HG03460 (cell line): Measurements from ENCODE around the gene HEATR5B.
"Not testable (repeated sequence)": the region's sequence is repeated elsewhere in the genome, so short reads cannot be mapped to it uniquely, and the experiment has no call there.

Experiments used
- ATAC-seq: cut with Tn5 transposase; IDR thresholded peaks from one replicate; pipeline ENCODE4 v1.9.1; 2021; ENCODE audit not compliant: unreplicated experiment

The HEATR5B gene

DNA sequence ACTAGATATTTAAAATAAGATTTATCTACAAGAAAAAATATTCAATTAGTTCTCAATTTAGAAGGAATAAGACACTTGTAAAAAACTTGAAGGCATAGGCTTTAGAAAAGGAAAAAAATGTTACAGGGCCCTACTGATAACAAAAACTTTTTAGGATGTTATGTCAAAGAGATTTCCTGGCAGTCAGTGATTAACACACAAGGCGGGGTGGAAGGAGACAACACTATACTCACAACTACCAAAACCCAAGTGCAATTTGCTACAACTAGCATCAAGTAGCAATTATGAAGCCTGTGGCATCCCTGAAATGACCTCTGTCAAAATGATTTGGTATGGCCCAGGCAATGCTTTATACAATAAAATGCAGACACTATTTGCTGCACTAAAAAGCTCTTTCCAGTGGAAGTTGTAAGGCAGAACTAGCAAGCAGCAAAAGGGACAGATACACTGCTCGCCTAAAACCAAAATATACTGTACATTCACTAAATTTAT lies 133.1 kb downstream of the HEATR5B start:
- no peak for ATAC-seq

GRCh38 chr2:36949845-36950244 lies 134.3 kb downstream of the HEATR5B start:
- ATAC-seq = no peak

DNA sequence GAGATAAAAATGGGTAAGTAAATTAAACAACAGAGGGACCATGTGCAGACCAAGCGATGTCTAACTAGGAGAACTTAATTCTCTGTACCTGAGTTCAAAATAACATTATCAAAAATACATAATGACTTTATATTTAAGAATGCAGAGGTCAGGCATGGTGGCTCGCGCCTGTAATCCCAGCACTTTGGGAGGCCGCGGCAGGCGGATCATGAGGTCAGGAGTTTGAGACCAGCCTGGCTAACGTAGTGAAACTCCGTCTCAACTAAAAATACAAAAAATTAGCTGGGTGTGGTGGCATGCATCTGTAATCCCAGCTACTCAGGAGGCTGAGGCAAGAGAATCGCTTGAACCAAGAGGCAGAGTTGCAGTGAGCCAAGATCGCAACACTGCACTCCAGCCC lies 138.9 kb downstream of the HEATR5B start:
- ATAC-seq = not testable (repeated sequence)

DNA sequence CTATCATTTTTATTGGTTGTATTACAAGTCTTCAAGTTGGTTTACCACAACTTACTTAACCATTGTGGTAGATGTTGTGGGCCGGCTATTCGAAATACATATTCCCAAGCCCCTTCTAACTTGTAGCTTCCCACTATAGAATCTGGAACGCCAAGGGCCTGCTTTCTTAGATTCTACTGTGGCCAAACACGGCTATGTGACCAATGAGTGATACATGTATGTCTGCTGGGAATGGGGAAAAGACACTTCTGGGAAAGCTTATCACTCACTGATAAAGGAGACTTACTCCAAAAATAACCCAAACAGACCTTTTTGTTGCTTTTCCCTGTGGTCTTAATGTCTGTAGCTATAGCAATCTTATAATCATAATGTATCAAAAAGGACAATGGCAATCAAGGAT lies 142.3 kb downstream of the HEATR5B start:
- ATAC-seq = no peak

DNA sequence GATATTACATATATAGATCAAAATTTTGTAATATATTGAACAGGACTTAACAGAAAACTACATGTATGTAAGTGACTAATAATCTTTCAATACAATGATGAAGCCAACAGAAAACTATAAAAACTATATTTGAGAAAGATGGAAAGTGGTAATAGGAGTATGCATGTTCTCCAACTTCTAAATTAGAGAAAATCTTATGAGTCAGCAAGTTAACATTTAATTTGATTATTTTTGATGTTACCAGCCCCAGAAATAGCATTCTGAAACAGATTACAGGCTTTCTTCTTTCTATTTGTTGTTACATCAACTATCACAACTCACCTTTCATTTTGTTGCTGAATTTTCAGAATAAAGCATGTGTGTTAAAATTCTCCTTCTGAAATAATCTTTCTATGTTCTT lies 147.6 kb downstream of the HEATR5B start:
- ATAC-seq = not testable (repeated sequence)

DNA sequence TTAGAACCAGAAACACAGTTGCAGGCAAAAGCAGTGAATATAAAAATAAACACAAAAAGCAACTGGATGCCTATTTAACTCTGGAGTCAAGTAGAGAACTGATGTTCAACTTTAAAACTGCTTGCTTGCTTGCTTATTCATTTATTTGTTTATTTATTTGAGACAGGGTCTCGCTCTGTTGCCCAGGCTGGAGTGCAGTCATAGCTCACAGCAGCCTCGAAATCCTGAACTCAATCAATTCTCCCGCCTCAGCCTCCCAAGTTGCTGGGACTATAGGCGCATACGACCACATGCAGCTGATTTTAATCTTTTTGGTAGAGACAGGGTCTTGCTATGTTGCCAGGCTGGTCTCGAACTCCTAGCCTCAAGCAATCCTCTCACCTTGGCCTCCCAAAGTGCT lies 152.5 kb downstream of the HEATR5B start:
- not testable (repeated sequence) for ATAC-seq
